H1 (cell line): ENCODE results near the gene UBE2E2. TPM values are rescaled to one million over a fixed set of nuclear protein-coding genes. Genes with fewer than 3 reads are reported as not detected.

ENCODE experiments used
- ASH2L ChIP-seq: fragments of 200-600, 300-600 bp; sonication (generic); IDR thresholded peaks from one replicate; pipeline ENCODE4 v1.7.1; 2017; ENCODE audit warnings: low read length
- BCL11A ChIP-seq, 2 experiments: IDR thresholded peaks; one replicate each; pipeline ENCODE4 v1.6.1; 2011; ENCODE audit warnings: low read depth in 2 of 2, low read length in 2 of 2, mild to moderate bottlenecking in 2 of 2
- CBX5 ChIP-seq: fragments of 300-800, 300-1000 bp; sonication (generic); IDR thresholded peaks from 2 replicates; pipeline ENCODE4 v1.7.1; 2016; ENCODE audit warnings: antibody characterized with exemption, low read length, low read depth
- CHD1 ChIP-seq: IDR thresholded peaks from 2 replicates; pipeline ENCODE4 v1.6.1; 2012; ENCODE audit warnings: low read depth, low read length, improper control_type of control experiment
- CHD7 ChIP-seq: fragments of 300-600 bp; sonication (generic); IDR thresholded peaks from 2 replicates; pipeline ENCODE4 v1.7.1; 2012; ENCODE audit warnings: low read length, moderate library complexity, mild to moderate bottlenecking, inconsistent platforms; ENCODE audit not compliant: insufficient replicate concordance
- CREB1 ChIP-seq: IDR thresholded peaks from 2 replicates; pipeline ENCODE4 v1.6.1; 2012; ENCODE audit warnings: inconsistent platforms
- FOSL1 ChIP-seq: IDR thresholded peaks from 2 replicates; pipeline ENCODE4 v1.6.1; 2011; ENCODE audit warnings: mild to moderate bottlenecking, low read depth, low read length, moderate library complexity; ENCODE audit not compliant: insufficient read depth
- GABPA ChIP-seq: IDR thresholded peaks from 2 replicates; pipeline ENCODE4 v1.6.1; 2011; ENCODE audit warnings: mild to moderate bottlenecking, low read length, moderate library complexity, borderline replicate concordance; ENCODE audit not compliant: insufficient read depth
- SIN3A ChIP-seq, 2 experiments: IDR thresholded peaks in 1 of 2; conservative IDR thresholded peaks in 1 of 2; 2 replicates each; pipeline ENCODE4 v1.6.1; 2011 to 2012; ENCODE audit warnings: low read length in 2 of 2, improper control_type of control experiment in 1 of 2, low read depth in 1 of 2, mild to moderate bottlenecking in 1 of 2
- SP1 ChIP-seq: IDR thresholded peaks from 2 replicates; pipeline ENCODE4 v1.6.1; 2011; ENCODE audit warnings: low read depth, low read length
- TCF12 ChIP-seq: IDR thresholded peaks from 2 replicates; pipeline ENCODE4 v1.6.1; 2011; ENCODE audit warnings: low read depth, mild to moderate bottlenecking, low read length
- USF2 ChIP-seq: IDR thresholded peaks from 2 replicates; pipeline ENCODE4 v1.6.1; 2011; ENCODE audit warnings: low read length, improper control_type of control experiment
- polyA plus RNA-seq, 7 experiments: library from polyadenylated mRNA; depleted of rRNA in 3 of 7; stranded (reverse) in 5 of 7; unstranded in 2 of 7; fragments of >200 nt in 5 of 7; fragments of 200-250 nt in 2 of 7; gene quantifications; 1 replicate in 5 of 7; 2 replicates in 1 of 7; 4 replicates in 1 of 7; pipeline versions ENCODE4 v1.2.1 to v1.2.3, GENCODE V29; 2011 to 2013; ENCODE audit warnings: missing spikeins in 2 of 7, mixed read lengths in 2 of 7
- total RNA-seq: library from RNA; stranded (reverse); fragmentation: NEBNext Ultra II Directional; extraction: Animal tissue kit (Norgen Biotek cat#: 25700); gene quantifications from 2 replicates; pipeline ENCODE4 v1.2.1, GENCODE V29; 2021

Gene UBE2E2
- total and polyA plus RNA-seq, 2 of the 8 experiments (the other 6 are each of a cell fraction or from before 2014, with no cell fraction given) = 57.6 to 70.6 TPM

- TF ChIP-seq CHD7 (no peak), CHD1 (no peak), BCL11A (IDR thresholded peaks at IDR 0.05; ENCODE audit: low read depth in 2 of 2, low read length in 2 of 2) (no peak), GABPA (no peak), CREB1 (no peak), TCF12 (no peak), SIN3A (conservative IDR thresholded peaks at IDR 0.05 in 1 of 2, IDR thresholded peaks at IDR 0.05 in 1 of 2; ENCODE audit: low read depth in 1 of 2, low read length in 2 of 2) (no peak), FOSL1 (no peak), CBX5 (no peak), ASH2L (no peak), SP1 (no peak), USF2 (no peak)
Measured at GRCh38 chr3:23533996-23534395, 330.9 kb downstream of the UBE2E2 start (continued).
